ENCODE results near the gene FAM186B.

The FAM186B gene

DNA sequence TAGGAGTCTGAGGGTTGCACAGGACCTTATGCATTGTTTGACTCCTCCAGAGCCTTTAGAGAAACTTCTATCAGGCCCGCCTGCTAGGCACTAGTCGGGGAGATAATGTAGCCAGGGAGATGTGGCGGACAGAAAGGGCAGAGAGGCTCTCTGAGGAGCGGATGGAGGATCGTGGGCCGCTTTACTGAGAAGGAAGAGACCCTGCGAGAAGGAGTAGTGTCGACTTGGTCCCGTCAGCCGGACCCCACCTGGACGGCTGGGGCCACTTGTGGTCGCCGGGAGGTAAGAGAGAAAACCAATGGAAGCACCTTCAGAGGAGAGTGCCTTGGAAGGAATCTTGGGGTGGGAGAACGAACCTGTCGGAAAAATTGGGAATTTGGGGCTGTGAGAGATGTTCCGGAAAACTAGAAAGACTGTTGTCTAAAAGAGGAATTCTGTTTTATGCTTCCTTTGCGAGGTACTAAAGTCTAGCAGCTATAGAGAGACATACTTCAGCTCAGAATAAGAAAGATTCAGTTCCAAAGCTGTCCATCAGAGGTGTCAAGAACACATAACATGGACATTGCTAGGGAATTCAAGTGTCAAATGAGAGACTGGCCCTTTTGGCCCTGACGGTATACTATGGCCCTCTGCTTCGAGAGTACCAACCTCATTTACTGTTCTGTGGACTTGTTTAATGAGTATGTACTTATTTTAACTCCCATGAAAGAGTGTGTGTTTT is 36.8 kb downstream of the FAM186B start:
- H3K9me3 ChIP-seq (ENCODE audit: control insufficient read depth in 1 of 2, low read length in 2 of 2), result no peaks in the 10 kb centered on the region
- H3K27ac ChIP-seq (ENCODE audit: low read depth, low read length), result no peak overlapping the region
- H3K4me1 ChIP-seq (ENCODE audit: control insufficient read depth in 1 of 2, insufficient read depth in 2 of 2, low read length in 2 of 2), result peaks cover 14 to 16% of the 10 kb centered on the region in 2 donors
- peak overlapping the region; percentile 93 to 99 for H3K4me3 ChIP-seq (ENCODE audit: low read depth in 1 of 2, low read length in 2 of 2)
- H3K27me3 ChIP-seq (ENCODE audit: control insufficient read depth in 1 of 2, insufficient read depth in 2 of 2, low read length in 2 of 2), result no peaks in the 10 kb centered on the region
- H3K9ac ChIP-seq (ENCODE audit: low read depth in 1 of 2, low read length in 2 of 2), result peak overlapping the region; percentile 84 to 90
- H3K36me3 ChIP-seq (ENCODE audit: control insufficient read depth in 1 of 2, insufficient read depth in 2 of 2, low read length in 2 of 2), result peaks cover 5 to 24% of the 10 kb centered on the region in 2 donors

GRCh38 chr12:49567611-49568441 is 37.6 kb downstream of the FAM186B start, which contains the start of gene MCRS1:
Gene MCRS1 (minus strand): TSS chr12:49568142. CDS start chr12:49566731, 1,411 bp downstream.
- H3K27ac ChIP-seq (ENCODE audit: low read depth, low read length), result peak within 1 kb of the TSS; percentile 81
- H3K4me1 ChIP-seq (ENCODE audit: control insufficient read depth in 1 of 2, insufficient read depth in 2 of 2, low read length in 2 of 2), result peaks cover 14 to 16% of the 10 kb centered on the region in 2 donors
- H3K36me3 ChIP-seq (ENCODE audit: control insufficient read depth in 1 of 2, insufficient read depth in 2 of 2, low read length in 2 of 2), result peaks cover 11 to 32% of the 10 kb centered on the region in 2 donors
- peak within 1 kb of the TSS; percentile 84 to 90 for H3K9ac ChIP-seq (ENCODE audit: low read depth in 1 of 2, low read length in 2 of 2)
- H3K27me3 ChIP-seq (ENCODE audit: control insufficient read depth in 1 of 2, insufficient read depth in 2 of 2, low read length in 2 of 2), result no peaks in the 10 kb centered on the region
- H3K4me3 ChIP-seq (ENCODE audit: low read depth in 1 of 2, low read length in 2 of 2), result peak within 1 kb of the TSS; percentile 93 to 99
- no peaks in the 10 kb centered on the region for H3K9me3 ChIP-seq (ENCODE audit: control insufficient read depth in 1 of 2, low read length in 2 of 2)

GRCh38 chr12:49567302-49567610 is 38.2 kb downstream of the FAM186B start:
- Histone ChIP-seq H3K4me3 (ENCODE audit: low read depth in 1 of 2, low read length in 2 of 2) (peak overlapping the region; percentile 93 to 99), H3K36me3 (ENCODE audit: control insufficient read depth in 1 of 2, insufficient read depth in 2 of 2, low read length in 2 of 2) (peaks cover 17 to 38% of the 10 kb centered on the region in 2 donors), H3K27me3 (ENCODE audit: control insufficient read depth in 1 of 2, insufficient read depth in 2 of 2, low read length in 2 of 2) (no peaks in the 10 kb centered on the region), H3K4me1 (ENCODE audit: control insufficient read depth in 1 of 2, insufficient read depth in 2 of 2, low read length in 2 of 2) (peaks cover 14 to 16% of the 10 kb centered on the region in 2 donors), H3K27ac (ENCODE audit: low read depth, low read length) (no peak overlapping the region), H3K9me3 (ENCODE audit: control insufficient read depth in 1 of 2, low read length in 2 of 2) (no peaks in the 10 kb centered on the region), H3K9ac (ENCODE audit: low read depth in 1 of 2, low read length in 2 of 2) (peak overlapping the region; percentile 84 to 90)

DNA sequence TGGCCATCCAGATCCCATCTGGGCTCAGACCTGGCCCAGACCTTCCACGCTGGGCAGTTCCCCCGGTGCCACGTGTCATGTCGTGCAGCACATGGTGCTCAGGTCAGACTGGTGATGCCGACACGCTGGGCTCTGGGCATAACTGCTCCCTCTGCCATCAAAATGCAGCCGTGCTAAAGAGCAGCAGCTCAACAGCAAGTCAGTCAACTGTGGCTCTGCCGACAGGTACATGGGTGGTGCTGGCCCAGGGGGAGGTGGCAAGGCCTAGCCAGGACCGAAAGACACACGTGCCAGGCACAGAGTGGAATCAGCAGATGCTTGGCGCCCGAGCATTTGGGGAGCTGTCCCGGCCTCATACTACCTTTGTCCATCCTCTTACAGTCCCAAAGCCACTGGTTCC is 39.1 kb downstream of the FAM186B start:
- H3K36me3 ChIP-seq (ENCODE audit: control insufficient read depth in 1 of 2, insufficient read depth in 2 of 2, low read length in 2 of 2), result peaks cover 19 to 45% of the 10 kb centered on the region in 2 donors
- H3K27me3 ChIP-seq (ENCODE audit: control insufficient read depth in 1 of 2, insufficient read depth in 2 of 2, low read length in 2 of 2), result no peaks in the 10 kb centered on the region
- no peak overlapping the region for H3K27ac ChIP-seq (ENCODE audit: low read depth, low read length)
- peaks cover 14 to 16% of the 10 kb centered on the region in 2 donors for H3K4me1 ChIP-seq (ENCODE audit: control insufficient read depth in 1 of 2, insufficient read depth in 2 of 2, low read length in 2 of 2)
- no peak overlapping the region for H3K4me3 ChIP-seq (ENCODE audit: low read depth in 1 of 2, low read length in 2 of 2)
- no peaks in the 10 kb centered on the region for H3K9me3 ChIP-seq (ENCODE audit: control insufficient read depth in 1 of 2, low read length in 2 of 2)
- H3K9ac ChIP-seq (ENCODE audit: low read depth in 1 of 2, low read length in 2 of 2), result no peak overlapping the region

- Histone ChIP-seq H3K4me1 (ENCODE audit: control insufficient read depth in 1 of 2, insufficient read depth in 2 of 2, low read length in 2 of 2) (peaks cover 14 to 16% of the 10 kb centered on the region in 2 donors), H3K36me3 (ENCODE audit: control insufficient read depth in 1 of 2, insufficient read depth in 2 of 2, low read length in 2 of 2) (peaks cover 19 to 52% of the 10 kb centered on the region in 2 donors), H3K27ac (ENCODE audit: low read depth, low read length) (no peak overlapping the region)
Measured at GRCh38 chr12:49565406-49566265, 39.8 kb downstream of the FAM186B start.

DNA sequence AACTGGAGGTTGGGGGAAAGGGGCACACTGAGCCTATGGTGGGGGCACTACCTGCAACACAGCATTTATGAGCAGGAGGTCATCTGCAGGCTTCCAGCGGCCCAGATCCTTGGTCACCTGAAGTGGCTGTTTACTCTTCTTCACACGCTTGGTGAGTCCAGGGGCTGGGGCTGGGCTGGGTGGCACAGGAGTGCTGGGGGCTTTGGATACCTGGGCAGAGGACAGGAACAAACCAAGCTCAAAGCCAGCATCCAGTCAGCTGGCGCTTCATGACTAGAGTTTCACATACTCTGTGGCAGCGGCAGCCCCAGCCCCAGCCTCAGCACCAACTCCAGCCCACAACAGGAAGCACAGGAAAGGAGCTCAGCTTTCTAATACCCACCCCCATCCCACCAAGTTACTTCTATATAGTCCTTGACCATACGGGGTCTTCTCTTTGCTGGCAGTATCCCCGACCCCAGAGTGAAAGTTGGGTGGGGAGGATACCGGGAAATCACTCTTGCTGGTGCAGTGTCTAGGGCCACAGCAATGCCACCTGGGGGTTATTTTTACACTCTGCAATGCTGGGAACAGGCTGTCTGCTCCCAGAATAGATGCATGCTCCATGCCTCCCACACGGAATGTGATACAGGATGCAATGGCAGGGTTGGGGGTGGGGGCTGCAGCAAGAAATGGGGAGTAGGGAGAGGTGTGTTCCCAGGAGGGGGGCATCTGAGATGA is 40.6 kb downstream of the FAM186B start:
- H3K4me1 ChIP-seq (ENCODE audit: control insufficient read depth in 1 of 2, insufficient read depth in 2 of 2, low read length in 2 of 2), result peaks cover 14 to 16% of the 10 kb centered on the region in 2 donors
- H3K27ac ChIP-seq (ENCODE audit: low read depth, low read length), result no peak overlapping the region
- H3K9ac ChIP-seq (ENCODE audit: low read depth in 1 of 2, low read length in 2 of 2), result no peak overlapping the region
- H3K27me3 ChIP-seq (ENCODE audit: control insufficient read depth in 1 of 2, insufficient read depth in 2 of 2, low read length in 2 of 2), result no peaks in the 10 kb centered on the region
- H3K36me3 ChIP-seq (ENCODE audit: control insufficient read depth in 1 of 2, insufficient read depth in 2 of 2, low read length in 2 of 2), result peaks cover 21 to 59% of the 10 kb centered on the region in 2 donors
- H3K9me3 ChIP-seq (ENCODE audit: control insufficient read depth in 1 of 2, low read length in 2 of 2), result no peaks in the 10 kb centered on the region
- H3K4me3 ChIP-seq (ENCODE audit: low read depth in 1 of 2, low read length in 2 of 2), result no peak overlapping the region

More at GRCh38 chr12:49565406-49566265, 39.8 kb downstream of the FAM186B start:
- no peaks in the 10 kb centered on the region for H3K9me3 ChIP-seq (ENCODE audit: control insufficient read depth in 1 of 2, low read length in 2 of 2)
- no peak overlapping the region for H3K4me3 ChIP-seq (ENCODE audit: low read depth in 1 of 2, low read length in 2 of 2)
- H3K27me3 ChIP-seq (ENCODE audit: control insufficient read depth in 1 of 2, insufficient read depth in 2 of 2, low read length in 2 of 2), result no peaks in the 10 kb centered on the region
- no peak overlapping the region for H3K9ac ChIP-seq (ENCODE audit: low read depth in 1 of 2, low read length in 2 of 2)

DNA sequence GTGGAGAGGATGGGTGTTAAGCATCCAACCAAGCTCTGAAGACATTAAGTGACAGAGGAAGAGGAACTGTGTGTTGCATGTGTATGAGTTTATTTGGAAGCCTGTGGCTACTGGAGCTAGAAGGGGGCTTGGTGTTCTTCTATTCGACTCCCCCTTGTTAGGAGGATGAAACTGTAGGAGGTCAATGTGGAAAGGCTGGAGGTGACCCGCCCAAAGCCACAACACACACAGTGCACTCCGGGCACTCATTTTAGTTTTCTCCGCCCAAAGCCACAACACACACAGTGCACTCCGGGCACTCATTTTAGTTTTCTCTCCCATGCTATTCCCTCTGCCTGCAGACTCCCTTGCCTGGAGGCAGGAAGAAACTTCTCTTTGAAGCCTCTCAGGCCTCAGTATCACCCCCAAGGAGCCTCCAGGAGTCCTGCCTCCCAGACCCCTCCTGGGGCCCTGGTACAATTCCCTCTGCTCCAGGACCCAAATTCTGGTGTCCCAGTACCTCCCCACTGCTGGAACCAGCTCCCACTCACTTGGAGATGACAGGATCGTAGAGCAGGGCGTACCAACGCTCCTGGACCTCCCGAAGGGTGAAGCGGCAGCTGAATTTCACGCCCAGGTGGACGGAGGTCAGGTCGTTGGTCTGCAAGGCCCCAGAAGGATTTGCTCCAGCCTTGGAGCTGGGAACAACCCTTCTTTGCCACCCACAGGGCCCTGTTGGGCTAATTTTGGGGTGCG is 41.3 kb downstream of the FAM186B start:
- H3K27me3 ChIP-seq (ENCODE audit: control insufficient read depth in 1 of 2, insufficient read depth in 2 of 2, low read length in 2 of 2), result no peaks in the 10 kb centered on the region
- H3K4me3 ChIP-seq (ENCODE audit: low read depth in 1 of 2, low read length in 2 of 2), result no peak overlapping the region
- no peak overlapping the region for H3K9ac ChIP-seq (ENCODE audit: low read depth in 1 of 2, low read length in 2 of 2)
- H3K9me3 ChIP-seq (ENCODE audit: control insufficient read depth in 1 of 2, low read length in 2 of 2), result no peaks in the 10 kb centered on the region
- no peak overlapping the region for H3K27ac ChIP-seq (ENCODE audit: low read depth, low read length)
- H3K4me1 ChIP-seq (ENCODE audit: control insufficient read depth in 1 of 2, insufficient read depth in 2 of 2, low read length in 2 of 2), result peaks cover 14 to 16% of the 10 kb centered on the region in 2 donors
- H3K36me3 ChIP-seq (ENCODE audit: control insufficient read depth in 1 of 2, insufficient read depth in 2 of 2, low read length in 2 of 2), result peaks cover 27 to 67% of the 10 kb centered on the region in 2 donors

GRCh38 chr12:49562831-49563230 is 42.6 kb downstream of the FAM186B start:
- no peaks in the 10 kb centered on the region for H3K9me3 ChIP-seq (ENCODE audit: control insufficient read depth in 1 of 2, low read length in 2 of 2)
- H3K4me3 ChIP-seq (ENCODE audit: low read depth in 1 of 2, low read length in 2 of 2), result no peak overlapping the region
- H3K27me3 ChIP-seq (ENCODE audit: control insufficient read depth in 1 of 2, insufficient read depth in 2 of 2, low read length in 2 of 2), result no peaks in the 10 kb centered on the region
- peaks cover 12 to 14% of the 10 kb centered on the region in 2 donors for H3K4me1 ChIP-seq (ENCODE audit: control insufficient read depth in 1 of 2, insufficient read depth in 2 of 2, low read length in 2 of 2)
- H3K36me3 ChIP-seq (ENCODE audit: control insufficient read depth in 1 of 2, insufficient read depth in 2 of 2, low read length in 2 of 2), result peaks cover 37 to 79% of the 10 kb centered on the region in 2 donors
- no peak overlapping the region for H3K27ac ChIP-seq (ENCODE audit: low read depth, low read length)
- H3K9ac ChIP-seq (ENCODE audit: low read depth in 1 of 2, low read length in 2 of 2), result no peak overlapping the region

DNA sequence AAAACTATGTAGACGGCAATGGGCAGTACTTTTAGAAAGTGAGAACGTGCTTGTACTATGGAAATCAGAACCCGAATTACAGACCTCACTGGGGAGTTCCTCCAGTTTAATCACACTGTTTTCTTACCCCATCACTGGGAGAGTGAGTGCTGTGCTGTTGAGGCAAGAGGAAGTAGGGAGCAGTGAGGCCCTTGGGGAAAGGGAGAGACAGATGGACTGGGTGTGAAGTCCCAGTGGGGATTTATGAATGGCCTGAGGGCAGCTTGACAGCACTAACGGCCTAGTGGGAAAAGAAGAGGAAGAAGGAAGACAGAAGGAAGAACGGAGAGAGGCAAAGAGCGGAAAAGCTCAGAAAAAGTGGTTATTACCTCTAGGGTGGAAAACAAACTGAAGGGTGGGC is 43.2 kb downstream of the FAM186B start:
- no peak overlapping the region for H3K4me3 ChIP-seq (ENCODE audit: low read depth in 1 of 2, low read length in 2 of 2)
- peaks cover 38 to 85% of the 10 kb centered on the region in 2 donors for H3K36me3 ChIP-seq (ENCODE audit: control insufficient read depth in 1 of 2, insufficient read depth in 2 of 2, low read length in 2 of 2)
- H3K9me3 ChIP-seq (ENCODE audit: control insufficient read depth in 1 of 2, low read length in 2 of 2), result no peaks in the 10 kb centered on the region
- H3K4me1 ChIP-seq (ENCODE audit: control insufficient read depth in 1 of 2, insufficient read depth in 2 of 2, low read length in 2 of 2), result peaks cover 10 to 11% of the 10 kb centered on the region in 2 donors
- H3K9ac ChIP-seq (ENCODE audit: low read depth in 1 of 2, low read length in 2 of 2), result no peak overlapping the region
- H3K27me3 ChIP-seq (ENCODE audit: control insufficient read depth in 1 of 2, insufficient read depth in 2 of 2, low read length in 2 of 2), result no peaks in the 10 kb centered on the region
- no peak overlapping the region for H3K27ac ChIP-seq (ENCODE audit: low read depth, low read length)
